NT2/D1 (cell line): ENCODE results near the gene TBC1D22A.

Experiments used
- DNase-seq: peaks from one replicate; pipeline ENCODE4 v3.0.0-alpha.2; 2011; ENCODE audit warnings: low read depth, low spot score
- H3K27me3 ChIP-seq: 2 replicates; pipeline ENCODE4 v1.6.0; 2011; ENCODE audit warnings: mild to moderate bottlenecking; ENCODE audit not compliant: insufficient read length, insufficient read depth
- H3K36me3 ChIP-seq: 2 replicates; pipeline ENCODE4 v1.6.1; 2011; ENCODE audit warnings: mild to moderate bottlenecking, low read length, mixed read lengths; ENCODE audit not compliant: insufficient read depth, insufficient read length
- H3K4me1 ChIP-seq: 2 replicates; pipeline ENCODE4 v1.5.1; 2011; ENCODE audit not compliant: insufficient read depth, insufficient read length
- H3K4me3 ChIP-seq: 2 replicates; pipeline ENCODE4 v1.5.1; 2011; ENCODE audit warnings: low read depth; ENCODE audit not compliant: insufficient read length
- H3K9ac ChIP-seq: 2 replicates; pipeline ENCODE4 v1.6.0; 2011; ENCODE audit warnings: low read depth; ENCODE audit not compliant: insufficient read length
- H3K9me3 ChIP-seq: 2 replicates; pipeline ENCODE4 v1.5.1; 2011; ENCODE audit warnings: mild to moderate bottlenecking, low read length; ENCODE audit not compliant: insufficient read depth
- SUZ12 ChIP-seq: IDR thresholded peaks from 2 replicates; pipeline ENCODE4 v1.6.1; 2011; ENCODE audit not compliant: insufficient read length, insufficient read depth; ENCODE audit errors: extremely low read depth
- YY1 ChIP-seq: IDR thresholded peaks from 2 replicates; pipeline ENCODE4 v1.6.1; 2011; ENCODE audit not compliant: insufficient read length, insufficient read depth
- ZNF274 ChIP-seq: IDR thresholded peaks from 2 replicates; pipeline ENCODE4 v1.6.1; 2011; ENCODE audit warnings: mild to moderate bottlenecking, low read depth, low read length

Gene TBC1D22A

GRCh38 chr22:47023871-47024270 is 261.4 kb downstream of the TBC1D22A start:
- H3K36me3 ChIP-seq = peaks cover 3% of the 10 kb centered on the region
- peaks cover 5% of the 10 kb centered on the region for H3K27me3 ChIP-seq
- no peak overlapping the region for H3K4me3 ChIP-seq
- peaks cover 30% of the 10 kb centered on the region for H3K9me3 ChIP-seq
- H3K4me1 ChIP-seq = no peaks in the 10 kb centered on the region
- DNase-seq = no peak
- H3K9ac ChIP-seq = no peak overlapping the region
- TF ChIP-seq ZNF274 (no peak), SUZ12 (no peak), YY1 (no peak)

- Histone ChIP-seq H3K4me1 (peaks cover 13% of the 10 kb centered on the region), H3K36me3 (peaks cover 6% of the 10 kb centered on the region), H3K9ac (no peak overlapping the region), H3K4me3 (no peak overlapping the region), H3K9me3 (no peaks in the 10 kb centered on the region), H3K27me3 (peaks cover 10% of the 10 kb centered on the region)
- TF ChIP-seq ZNF274 (no peak), YY1 (no peak), SUZ12 (no peak)
- no peak for DNase-seq
Measured at GRCh38 chr22:47027766-47028165, 265.3 kb downstream of the TBC1D22A start.

- peaks cover 16% of the 10 kb centered on the region for H3K4me1 ChIP-seq
- no peak for DNase-seq
- no peaks in the 10 kb centered on the region for H3K9me3 ChIP-seq
- H3K9ac ChIP-seq = no peak overlapping the region
- peaks cover 4% of the 10 kb centered on the region for H3K36me3 ChIP-seq
- H3K4me3 ChIP-seq = no peak overlapping the region
- TF ChIP-seq ZNF274 = no peak
- no peak for TF ChIP-seq SUZ12
- peaks cover 10% of the 10 kb centered on the region for H3K27me3 ChIP-seq
Measured at GRCh38 chr22:47029244-47030074, 267.0 kb downstream of the TBC1D22A start.

- Histone ChIP-seq H3K9ac (no peak overlapping the region), H3K9me3 (no peaks in the 10 kb centered on the region), H3K36me3 (peaks cover 4% of the 10 kb centered on the region), H3K4me1 (peaks cover 22% of the 10 kb centered on the region), H3K27me3 (peaks cover 10% of the 10 kb centered on the region), H3K4me3 (no peak overlapping the region)
- no peak for DNase-seq
- no peak for TF ChIP-seq SUZ12
- no peak for TF ChIP-seq YY1
- TF ChIP-seq ZNF274 = no peak
Measured at GRCh38 chr22:47030143-47030661, 267.8 kb downstream of the TBC1D22A start.

- no peak for TF ChIP-seq YY1
- no peak for TF ChIP-seq SUZ12
- TF ChIP-seq ZNF274 = no peak
- Histone ChIP-seq H3K27me3 (peaks cover 10% of the 10 kb centered on the region), H3K4me3 (no peak overlapping the region), H3K36me3 (peaks cover 4% of the 10 kb centered on the region), H3K9me3 (no peaks in the 10 kb centered on the region), H3K9ac (no peak overlapping the region), H3K4me1 (peaks cover 26% of the 10 kb centered on the region)
- no peak for DNase-seq
Measured at GRCh38 chr22:47030881-47031627, 268.6 kb downstream of the TBC1D22A start.

GRCh38 chr22:47031628-47031915 is 269.1 kb downstream of the TBC1D22A start:
- TF ChIP-seq ZNF274 (no peak), SUZ12 (no peak), YY1 (no peak)
- Histone ChIP-seq H3K4me1 (peaks cover 26% of the 10 kb centered on the region), H3K27me3 (peaks cover 10% of the 10 kb centered on the region), H3K36me3 (peaks cover 4% of the 10 kb centered on the region), H3K9ac (no peak overlapping the region), H3K9me3 (no peaks in the 10 kb centered on the region), H3K4me3 (no peak overlapping the region)
- DNase-seq = no peak
